Measurements from ENCODE around the gene NME1.

NME1 gene

GRCh38 chr17:51147650-51148049 is 5.7 kb upstream of the NME1 start:
- no peaks in the 10 kb centered on the region for H3K27me3 ChIP-seq (replicated peaks in 2 of 5; ENCODE audit: control insufficient read depth in 4 of 5, insufficient read depth in 5 of 5, low read length in 4 of 5)
- ChIA-PET CTCF (interaction anchor here (1.0 kb wide), 1 partner anchor 12 kb away, joined by 4 read pairs; no protein-coding TSS in a partner anchor), POLR2A (no interaction called here)
- H3K27ac ChIP-seq (ENCODE audit: insufficient read depth in 1 of 2, low read depth in 1 of 2, low read length in 2 of 2, poor library complexity in 1 of 2, severe bottlenecking in 2 of 2), result no peak overlapping the region
- H3K4me1 ChIP-seq (ENCODE audit: control extremely low read depth in 1 of 4, control insufficient read depth in 4 of 4, insufficient read depth in 4 of 4, low read length in 3 of 4), result peaks cover 0 to 4% (median 3%) of the 10 kb centered on the region in 4 experiments
- DNase-seq, result no peak
- no peaks in the 10 kb centered on the region for H3K36me3 ChIP-seq (ENCODE audit: control insufficient read depth in 4 of 4, insufficient read depth in 4 of 4, low read length in 3 of 4)
- no peak overlapping the region for H3K4me3 ChIP-seq (ENCODE audit: control insufficient read depth in 1 of 7, extremely low read depth in 1 of 7, insufficient read depth in 4 of 7, low read depth in 2 of 7, low read length in 6 of 7)
- WGBS (ENCODE audit: insufficient coverage), result 95% methylated on average over 4 of the region's 4 CpGs
- H3K9me3 ChIP-seq (ENCODE audit: control extremely low read depth in 1 of 5, control insufficient read depth in 4 of 5, insufficient read depth in 2 of 5, low read depth in 1 of 5, low read length in 4 of 5), result no peaks in the 10 kb centered on the region

- WGBS (ENCODE audit: insufficient coverage), result 100% methylated on average over 2 of the region's 2 CpGs
- no peak overlapping the region for H3K27ac ChIP-seq (ENCODE audit: insufficient read depth in 1 of 2, low read depth in 1 of 2, low read length in 2 of 2, poor library complexity in 1 of 2, severe bottlenecking in 2 of 2)
Observed at GRCh38 chr17:51149163-51149562, 4.2 kb upstream of the NME1 start.

GRCh38 chr17:51150932-51151331 is 2.4 kb upstream of the NME1 start:
- no peak overlapping the region for H3K4me3 ChIP-seq (ENCODE audit: control insufficient read depth in 1 of 7, extremely low read depth in 1 of 7, insufficient read depth in 4 of 7, low read depth in 2 of 7, low read length in 6 of 7)
- WGBS (ENCODE audit: insufficient coverage), result 75% methylated on average over 2 of the region's 5 CpGs
- H3K9me3 ChIP-seq (ENCODE audit: control extremely low read depth in 1 of 5, control insufficient read depth in 4 of 5, insufficient read depth in 2 of 5, low read depth in 1 of 5, low read length in 4 of 5), result no peaks in the 10 kb centered on the region
- H3K36me3 ChIP-seq (ENCODE audit: control insufficient read depth in 4 of 4, insufficient read depth in 4 of 4, low read length in 3 of 4), result peaks cover 0 to 7% (median 0%) of the 10 kb centered on the region in 4 experiments
- H3K27me3 ChIP-seq (replicated peaks in 2 of 5; ENCODE audit: control insufficient read depth in 4 of 5, insufficient read depth in 5 of 5, low read length in 4 of 5), result no peaks in the 10 kb centered on the region
- ChIA-PET CTCF (interaction anchor here (1.3 to 4.0 kb wide), 3 partner anchors 36 to 150 kb away, joined by 3 to 53 read pairs (median 6); no protein-coding TSS in a partner anchor), POLR2A (no interaction called here)
- no peak for DNase-seq
- no peak overlapping the region for H3K27ac ChIP-seq (ENCODE audit: insufficient read depth in 1 of 2, low read depth in 1 of 2, low read length in 2 of 2, poor library complexity in 1 of 2, severe bottlenecking in 2 of 2)
- peaks cover 7 to 23% (median 16%) of the 10 kb centered on the region in 4 experiments for H3K4me1 ChIP-seq (ENCODE audit: control extremely low read depth in 1 of 4, control insufficient read depth in 4 of 4, insufficient read depth in 4 of 4, low read length in 3 of 4)

More at GRCh38 chr17:51149163-51149562, 4.2 kb upstream of the NME1 start:
- Histone ChIP-seq H3K4me1 (ENCODE audit: control extremely low read depth in 1 of 4, control insufficient read depth in 4 of 4, insufficient read depth in 4 of 4, low read length in 3 of 4) (peaks cover 4 to 14% (median 10%) of the 10 kb centered on the region in 4 experiments), H3K36me3 (ENCODE audit: control insufficient read depth in 4 of 4, insufficient read depth in 4 of 4, low read length in 3 of 4) (no peaks in the 10 kb centered on the region), H3K4me3 (ENCODE audit: control insufficient read depth in 1 of 7, extremely low read depth in 1 of 7, insufficient read depth in 4 of 7, low read depth in 2 of 7, low read length in 6 of 7) (no peak overlapping the region), H3K9me3 (ENCODE audit: control extremely low read depth in 1 of 5, control insufficient read depth in 4 of 5, insufficient read depth in 2 of 5, low read depth in 1 of 5, low read length in 4 of 5) (no peaks in the 10 kb centered on the region), H3K27me3 (replicated peaks in 2 of 5; ENCODE audit: control insufficient read depth in 4 of 5, insufficient read depth in 5 of 5, low read length in 4 of 5) (no peaks in the 10 kb centered on the region)
- POLR2A ChIA-PET, result no interaction called here
- DNase-seq, result no peak
- CTCF ChIA-PET, result interaction anchor here (0.7 to 1.0 kb wide), 2 partner anchors 49 to 140 kb away, joined by 3 read pairs; no protein-coding TSS in a partner anchor

GRCh38 chr17:51152766-51153209 is 571 bp upstream of the NME1 start:
- peaks cover 7 to 23% (median 16%) of the 10 kb centered on the region in 4 experiments for H3K4me1 ChIP-seq (ENCODE audit: control extremely low read depth in 1 of 4, control insufficient read depth in 4 of 4, insufficient read depth in 4 of 4, low read length in 3 of 4)
- peaks cover 0 to 23% (median 5%) of the 10 kb centered on the region in 4 experiments for H3K36me3 ChIP-seq (ENCODE audit: control insufficient read depth in 4 of 4, insufficient read depth in 4 of 4, low read length in 3 of 4)
- H3K27me3 ChIP-seq (replicated peaks in 2 of 5; ENCODE audit: control insufficient read depth in 4 of 5, insufficient read depth in 5 of 5, low read length in 4 of 5), result no peaks in the 10 kb centered on the region
- peak overlapping the region in 1 of 2 experiments; percentile 84 for H3K27ac ChIP-seq (ENCODE audit: insufficient read depth in 1 of 2, low read depth in 1 of 2, low read length in 2 of 2, poor library complexity in 1 of 2, severe bottlenecking in 2 of 2)
- ChIA-PET CTCF (interaction anchor here (0.7 to 4.0 kb wide), 15 partner anchors 10 to 179 kb away, joined by 3 to 53 read pairs (median 4); partner anchors contain the start of gene NME2), POLR2A (interaction anchor here (0.6 to 1.2 kb wide), 4 partner anchors 32 to 373 kb away, joined by 3 to 4 read pairs (median 3); partner anchors contain the start of gene SPAG9)
- WGBS (ENCODE audit: insufficient coverage), result 31% methylated on average over 4 of the region's 8 CpGs
- H3K9me3 ChIP-seq (ENCODE audit: control extremely low read depth in 1 of 5, control insufficient read depth in 4 of 5, insufficient read depth in 2 of 5, low read depth in 1 of 5, low read length in 4 of 5), result no peaks in the 10 kb centered on the region
- peak overlapping the region in 6 of 7 experiments; percentile 37 to 95 (median 60) for H3K4me3 ChIP-seq (ENCODE audit: control insufficient read depth in 1 of 7, extremely low read depth in 1 of 7, insufficient read depth in 4 of 7, low read depth in 2 of 7, low read length in 6 of 7)
- DNase-seq, result no peak

GRCh38 chr17:51154176-51154575 is 817 bp downstream of the NME1 start:
- ChIA-PET CTCF (interaction anchor here (1.1 to 4.0 kb wide), 2 partner anchors 149 to 154 kb away, joined by 3 to 53 read pairs; no protein-coding TSS in a partner anchor), POLR2A (interaction anchor here (0.6 kb wide), 1 partner anchor 45 kb away, joined by 3 read pairs; no protein-coding TSS in a partner anchor)
- peak overlapping the region in 1 of 2 experiments; percentile 84 for H3K27ac ChIP-seq (ENCODE audit: insufficient read depth in 1 of 2, low read depth in 1 of 2, low read length in 2 of 2, poor library complexity in 1 of 2, severe bottlenecking in 2 of 2)
- H3K4me1 ChIP-seq (ENCODE audit: control extremely low read depth in 1 of 4, control insufficient read depth in 4 of 4, insufficient read depth in 4 of 4, low read length in 3 of 4), result peaks cover 7 to 23% (median 16%) of the 10 kb centered on the region in 4 experiments
- H3K27me3 ChIP-seq (replicated peaks in 2 of 5; ENCODE audit: control insufficient read depth in 4 of 5, insufficient read depth in 5 of 5, low read length in 4 of 5), result no peaks in the 10 kb centered on the region
- peaks cover 3 to 35% (median 9%) of the 10 kb centered on the region in 4 experiments for H3K36me3 ChIP-seq (ENCODE audit: control insufficient read depth in 4 of 4, insufficient read depth in 4 of 4, low read length in 3 of 4)
- no peak for DNase-seq
- no peaks in the 10 kb centered on the region for H3K9me3 ChIP-seq (ENCODE audit: control extremely low read depth in 1 of 5, control insufficient read depth in 4 of 5, insufficient read depth in 2 of 5, low read depth in 1 of 5, low read length in 4 of 5)
- peak overlapping the region; percentile 74 to 99 (median 91) for H3K4me3 ChIP-seq (ENCODE audit: control insufficient read depth in 1 of 7, extremely low read depth in 1 of 7, insufficient read depth in 4 of 7, low read depth in 2 of 7, low read length in 6 of 7)
- WGBS (ENCODE audit: insufficient coverage), result 33% methylated on average over 3 of the region's 6 CpGs

- Histone ChIP-seq H3K27me3 (replicated peaks in 2 of 5; ENCODE audit: control insufficient read depth in 4 of 5, insufficient read depth in 5 of 5, low read length in 4 of 5) (no peaks in the 10 kb centered on the region), H3K27ac (ENCODE audit: insufficient read depth in 1 of 2, low read depth in 1 of 2, low read length in 2 of 2, poor library complexity in 1 of 2, severe bottlenecking in 2 of 2) (no peak overlapping the region), H3K9me3 (ENCODE audit: control extremely low read depth in 1 of 5, control insufficient read depth in 4 of 5, insufficient read depth in 2 of 5, low read depth in 1 of 5, low read length in 4 of 5) (no peaks in the 10 kb centered on the region), H3K4me3 (ENCODE audit: control insufficient read depth in 1 of 7, extremely low read depth in 1 of 7, insufficient read depth in 4 of 7, low read depth in 2 of 7, low read length in 6 of 7) (no peak overlapping the region), H3K4me1 (ENCODE audit: control extremely low read depth in 1 of 4, control insufficient read depth in 4 of 4, insufficient read depth in 4 of 4, low read length in 3 of 4) (peaks cover 7 to 23% (median 16%) of the 10 kb centered on the region in 4 experiments), H3K36me3 (ENCODE audit: control insufficient read depth in 4 of 4, insufficient read depth in 4 of 4, low read length in 3 of 4) (peaks cover 6 to 45% (median 15%) of the 10 kb centered on the region in 4 experiments)
- POLR2A ChIA-PET, result no interaction called here
- CTCF ChIA-PET, result interaction anchor here (1.1 to 1.6 kb wide), 4 partner anchors 11 to 157 kb away, joined by 3 read pairs; partner anchors contain the start of gene NME2
- WGBS (ENCODE audit: insufficient coverage), result 99% methylated on average over 8 of the region's 8 CpGs
- DNase-seq, result no peak
Observed at GRCh38 chr17:51155416-51155815, 2.1 kb downstream of the NME1 start.

- whole genome bisulfite sequencing (ENCODE audit: insufficient coverage), result no CpG with 5 or more reads among the region's 3 CpGs
- H3K36me3 ChIP-seq (ENCODE audit: control insufficient read depth in 4 of 4, insufficient read depth in 4 of 4, low read length in 3 of 4), result peaks cover 6 to 72% (median 33%) of the 10 kb centered on the region in 4 experiments
Observed at GRCh38 chr17:51159604-51160003, 6.2 kb downstream of the NME1 start.

More at GRCh38 chr17:51159604-51160003, 6.2 kb downstream of the NME1 start:
- peaks cover 0 to 5% (median 2%) of the 10 kb centered on the region in 4 experiments for H3K4me1 ChIP-seq (ENCODE audit: control extremely low read depth in 1 of 4, control insufficient read depth in 4 of 4, insufficient read depth in 4 of 4, low read length in 3 of 4)
- no peak overlapping the region for H3K4me3 ChIP-seq (ENCODE audit: control insufficient read depth in 1 of 7, extremely low read depth in 1 of 7, insufficient read depth in 4 of 7, low read depth in 2 of 7, low read length in 6 of 7)
- peak in 1 of 3 donors; percentile 17 for DNase-seq
- H3K9me3 ChIP-seq (ENCODE audit: control extremely low read depth in 1 of 5, control insufficient read depth in 4 of 5, insufficient read depth in 2 of 5, low read depth in 1 of 5, low read length in 4 of 5), result no peaks in the 10 kb centered on the region
- POLR2A ChIA-PET, result no interaction called here
- H3K27ac ChIP-seq (ENCODE audit: insufficient read depth in 1 of 2, low read depth in 1 of 2, low read length in 2 of 2, poor library complexity in 1 of 2, severe bottlenecking in 2 of 2), result no peak overlapping the region
- H3K27me3 ChIP-seq (replicated peaks in 2 of 5; ENCODE audit: control insufficient read depth in 4 of 5, insufficient read depth in 5 of 5, low read length in 4 of 5), result no peaks in the 10 kb centered on the region
- CTCF ChIA-PET, result interaction anchor here (1.3 kb wide), 1 partner anchor 156 kb away, joined by 3 read pairs; no protein-coding TSS in a partner anchor
